HG03378 (cell line): ENCODE results near the gene IL1B.

Source experiments
- ATAC-seq: cut with Tn5 transposase; IDR thresholded peaks from one replicate; pipeline ENCODE4 v1.9.1; 2021; ENCODE audit warnings: mild to moderate bottlenecking, moderate library complexity; ENCODE audit not compliant: unreplicated experiment

Gene IL1B

DNA sequence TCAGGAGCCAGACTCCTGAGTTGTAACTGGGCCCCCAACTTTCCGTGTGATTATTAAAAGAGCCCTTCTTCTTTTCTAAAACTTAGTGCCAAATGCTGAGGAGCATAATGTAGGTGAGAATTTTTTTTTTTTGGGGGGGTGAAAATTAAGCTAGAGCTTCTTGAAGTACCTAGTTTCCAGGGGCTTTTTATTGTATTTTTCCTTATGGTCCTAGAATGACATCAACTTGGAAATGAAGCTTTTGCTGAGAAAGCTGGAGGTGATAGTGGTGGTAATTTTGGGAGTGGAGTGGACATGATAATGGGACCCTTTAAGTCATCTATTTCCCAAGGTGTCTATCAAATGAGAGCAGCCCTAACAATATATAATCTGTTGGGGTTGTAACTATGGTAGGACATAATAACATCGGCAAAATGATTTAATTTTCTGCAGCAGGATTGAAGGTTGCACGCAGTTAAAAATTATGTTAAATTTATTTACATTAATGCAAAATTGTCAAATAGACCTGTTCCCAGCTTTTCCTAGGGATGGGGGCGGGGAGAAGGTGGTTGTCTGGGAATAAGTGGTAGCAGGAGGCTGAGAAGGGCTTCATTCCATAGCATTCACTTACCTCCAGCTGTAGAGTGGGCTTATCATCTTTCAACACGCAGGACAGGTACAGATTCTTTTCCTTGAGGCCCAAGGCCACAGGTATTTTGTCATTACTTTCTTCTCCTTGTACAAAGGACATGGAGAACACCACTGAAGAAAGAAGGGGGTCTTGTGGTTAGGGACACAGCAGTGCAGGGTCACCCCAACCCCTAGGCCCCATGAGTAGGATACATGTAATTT is 5.7 kb downstream of the IL1B start:
- no peak for ATAC-seq

DNA sequence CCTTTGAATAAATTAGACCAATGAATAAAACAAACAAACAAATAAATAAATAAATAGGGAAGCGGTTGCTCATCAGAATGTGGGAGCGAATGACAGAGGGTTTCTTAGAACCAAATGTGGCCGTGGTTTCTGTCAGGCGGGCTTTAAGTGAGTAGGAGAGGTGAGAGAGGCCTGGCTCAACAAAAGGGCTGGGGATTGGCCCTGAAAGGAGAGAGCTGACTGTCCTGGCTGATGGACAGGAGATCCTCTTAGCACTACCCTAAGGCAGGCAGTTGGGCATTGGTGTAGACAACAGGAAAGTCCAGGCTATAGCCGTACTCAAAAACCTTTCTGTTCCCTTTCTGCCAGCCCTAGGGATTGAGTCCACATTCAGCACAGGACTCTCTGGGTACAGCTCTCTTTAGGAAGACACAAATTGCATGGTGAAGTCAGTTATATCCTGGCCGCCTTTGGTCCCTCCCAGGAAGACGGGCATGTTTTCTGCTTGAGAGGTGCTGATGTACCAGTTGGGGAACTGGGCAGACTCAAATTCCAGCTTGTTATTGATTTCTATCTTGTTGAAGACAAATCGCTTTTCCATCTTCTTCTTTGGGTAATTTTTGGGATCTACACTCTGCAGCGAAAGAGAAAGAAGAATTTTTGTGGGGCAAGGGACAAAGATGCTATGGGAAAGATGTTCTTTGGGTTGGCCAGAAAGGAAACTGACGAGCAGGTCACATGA is 6.5 kb downstream of the IL1B start:
- ATAC-seq, result no peak

DNA sequence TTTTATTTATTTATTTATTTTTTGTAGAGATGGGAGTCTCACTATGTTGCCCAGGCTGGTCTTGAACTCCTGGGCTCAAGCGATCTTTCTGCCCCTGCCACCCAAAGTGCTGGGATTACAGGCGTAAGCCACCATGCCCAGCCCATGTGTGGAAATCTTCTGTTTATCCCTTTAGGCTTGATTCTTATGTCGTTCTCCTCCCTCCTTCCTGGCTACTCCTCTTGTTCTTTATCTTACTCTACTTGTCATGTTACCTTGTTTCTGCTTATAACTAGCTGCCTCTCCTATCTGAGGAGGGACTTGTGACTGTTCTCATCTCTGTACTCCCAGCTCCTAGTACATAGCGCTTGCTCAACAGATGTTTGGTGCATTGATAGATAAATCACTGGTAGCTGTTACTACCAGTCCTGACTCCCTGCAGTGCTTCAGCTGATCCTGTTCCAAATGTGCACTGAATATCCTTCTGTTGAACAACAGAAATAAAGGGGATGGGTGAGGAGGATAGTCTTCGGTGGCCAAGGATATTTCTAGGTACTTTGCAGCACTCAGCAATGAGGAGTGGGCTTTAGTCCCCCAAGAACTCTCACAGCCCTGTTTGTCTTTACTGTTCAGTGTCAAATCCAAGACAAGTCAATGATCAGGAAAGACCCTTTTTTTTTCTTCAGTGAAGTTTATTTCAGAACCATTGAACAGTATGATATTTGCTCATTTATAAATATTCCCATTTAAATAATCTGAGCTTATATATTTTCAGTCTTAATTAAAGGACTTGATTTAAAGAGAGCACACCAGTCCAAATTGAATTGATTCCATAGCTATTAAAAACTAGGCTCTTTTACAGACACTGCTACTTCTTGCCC is 7.2 kb downstream of the IL1B start:
- no peak for ATAC-seq

DNA sequence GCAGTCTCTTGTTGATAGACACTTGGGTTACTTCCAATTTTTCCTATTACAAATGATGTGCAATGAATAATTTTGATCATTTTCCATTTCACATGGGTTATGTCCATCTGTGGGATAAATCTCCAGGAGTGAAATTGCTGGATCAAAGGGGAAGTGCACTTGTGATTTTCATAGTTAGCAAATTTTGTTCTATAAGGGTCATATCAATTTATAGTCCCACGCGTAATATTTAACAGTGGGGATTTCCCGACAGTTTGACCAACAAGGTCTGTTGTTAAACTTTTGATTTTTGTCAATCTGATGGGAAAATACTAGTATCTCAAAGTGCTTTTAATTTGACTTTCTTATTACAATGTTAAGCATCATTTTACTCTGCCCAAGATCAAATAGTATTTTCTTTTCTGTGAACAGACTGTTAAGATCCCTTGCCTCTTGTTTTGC is 8.3 kb downstream of the IL1B start:
- ATAC-seq, result no peak

DNA sequence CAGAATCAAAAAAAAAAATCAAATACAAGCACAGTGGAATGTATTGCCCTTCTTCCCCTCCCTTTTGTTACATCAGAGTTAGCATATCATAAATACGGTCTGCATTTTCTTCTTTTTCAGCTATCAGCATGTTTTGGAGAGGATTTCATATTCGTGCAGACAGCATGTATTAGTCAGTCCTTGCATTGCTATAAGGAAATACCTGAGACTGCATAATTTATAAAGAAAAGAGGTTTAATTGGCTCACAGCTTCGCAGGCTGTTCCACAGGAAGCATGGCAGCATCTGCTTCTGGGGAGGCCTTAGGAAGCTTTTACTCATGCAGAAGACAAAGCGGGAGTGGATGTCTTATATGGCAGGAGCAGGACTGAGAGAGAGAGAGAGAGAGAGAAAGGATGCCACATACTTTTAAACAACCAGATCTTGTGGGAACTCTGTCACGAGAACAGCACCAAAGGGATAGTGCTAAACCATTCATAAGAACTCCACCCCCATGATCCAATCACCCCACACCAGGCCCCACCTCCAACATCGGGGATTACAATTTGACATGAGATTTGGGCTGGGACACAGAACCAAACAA is 8.9 kb downstream of the IL1B start:
- no peak for ATAC-seq

DNA sequence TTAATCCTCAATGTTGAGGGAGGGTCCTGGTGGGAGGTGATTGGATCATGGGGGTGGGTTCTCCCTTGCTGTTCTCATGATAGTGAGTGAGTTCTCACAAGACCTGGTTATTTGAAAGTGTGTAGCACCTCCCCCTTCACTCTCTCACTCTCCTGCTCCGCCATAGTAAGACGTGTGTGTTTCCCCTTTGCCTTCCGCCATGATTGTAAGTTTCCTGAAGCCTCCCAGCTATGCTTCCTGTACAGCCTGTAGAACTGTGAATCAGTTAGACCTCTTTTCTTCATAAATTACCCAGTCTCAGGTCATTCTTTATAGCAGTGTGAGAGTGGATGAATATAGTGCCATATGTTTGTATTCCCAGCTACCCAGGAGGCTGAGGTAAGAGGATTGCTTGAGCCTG is 9.6 kb downstream of the IL1B start:
- ATAC-seq, result no peak

DNA sequence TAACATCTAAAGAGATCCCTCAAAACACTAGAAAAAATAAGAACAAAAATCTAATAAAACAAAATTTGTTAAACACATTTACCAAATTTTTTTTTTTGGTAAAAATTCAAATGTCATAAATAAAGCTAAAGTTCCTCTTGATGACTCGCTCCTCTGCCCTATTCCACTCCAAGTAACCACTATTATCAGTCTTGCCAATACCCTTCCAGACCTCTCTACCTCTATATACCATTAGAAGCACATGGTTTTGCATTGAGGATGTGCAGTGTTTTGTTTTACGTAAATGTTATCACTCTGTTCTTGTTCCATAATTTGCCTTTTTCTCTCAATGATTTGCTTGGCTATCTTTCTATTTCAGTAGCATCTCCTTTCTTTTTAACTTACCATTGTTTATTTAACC is 10.9 kb downstream of the IL1B start:
- ATAC-seq, result no peak

DNA sequence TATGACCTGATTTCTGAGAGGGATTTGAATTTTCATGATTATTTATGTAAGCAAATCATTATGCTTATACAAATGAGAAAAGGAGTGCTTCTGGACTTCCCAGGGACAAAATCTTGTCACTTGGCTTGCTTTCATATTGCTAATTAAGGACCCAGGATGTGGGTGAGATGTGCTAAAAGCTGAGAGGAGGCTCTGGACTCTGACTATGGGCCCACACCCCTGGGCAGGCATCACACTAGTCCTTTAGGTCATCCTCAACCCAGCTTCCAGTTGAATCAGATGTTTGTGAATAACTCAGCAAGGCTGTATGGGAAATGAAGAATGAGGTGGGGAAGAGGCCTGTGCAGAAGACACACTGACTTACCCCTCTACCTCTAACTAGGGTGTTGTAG is 11.9 kb downstream of the IL1B start:
- ATAC-seq, result no peak

DNA sequence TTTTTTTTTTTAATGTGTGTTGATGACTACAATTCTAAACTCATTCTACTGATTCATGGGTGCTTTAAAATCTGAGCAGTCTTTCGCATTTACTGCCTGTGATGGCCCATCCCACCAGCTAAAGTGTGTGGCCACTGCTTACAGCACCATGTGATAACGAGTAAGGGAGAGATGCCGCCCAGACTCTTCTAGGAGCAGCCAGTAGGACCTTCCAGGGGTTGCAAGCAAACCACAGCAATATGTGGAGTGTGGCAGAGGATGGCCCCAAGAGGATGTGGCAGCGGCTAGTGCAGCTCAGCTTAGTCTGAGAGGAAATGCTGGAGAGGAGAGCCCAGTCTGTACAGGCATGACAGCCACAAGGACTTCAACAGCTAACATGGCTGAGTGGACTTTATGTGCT is 14.9 kb downstream of the IL1B start:
- no peak for ATAC-seq

DNA sequence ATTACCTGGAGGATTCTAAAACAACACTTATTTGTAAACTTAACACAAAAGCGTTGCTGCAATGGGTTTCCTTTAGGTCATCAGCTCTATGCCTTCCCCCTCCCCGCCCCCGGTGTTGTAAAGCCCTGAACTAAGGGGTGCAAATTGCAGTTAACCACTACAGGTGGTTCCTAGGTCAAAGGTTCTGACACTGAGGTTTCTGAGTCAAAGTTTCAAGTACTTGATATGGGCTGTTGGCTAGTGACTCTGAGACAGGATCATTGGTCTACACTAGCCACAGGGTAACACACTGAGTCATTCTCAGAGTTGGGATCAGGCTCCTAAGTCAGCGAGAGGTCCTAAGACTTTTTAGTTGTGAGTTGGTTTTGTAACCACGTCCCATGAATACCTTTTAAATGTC is 15.4 kb downstream of the IL1B start:
- peak; percentile 87 for ATAC-seq

DNA sequence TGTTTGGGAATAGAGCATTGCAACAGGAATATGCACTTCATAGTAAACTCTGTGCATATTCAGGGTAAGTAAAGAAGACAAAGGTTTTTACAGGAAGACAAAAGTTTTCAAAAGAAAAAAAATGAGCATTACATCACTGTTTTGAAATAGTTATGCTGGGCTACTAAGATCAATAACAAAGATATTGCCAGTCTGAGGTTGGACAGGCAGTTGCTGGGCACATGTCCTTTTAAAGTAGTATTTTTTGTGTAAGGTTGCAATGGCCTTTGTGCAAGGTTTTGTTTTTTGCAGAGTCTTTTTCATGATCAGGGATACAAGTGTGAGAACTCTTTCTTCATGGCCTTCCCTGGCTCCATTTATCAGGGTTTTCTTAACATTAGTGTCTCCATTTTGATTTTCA is 16.2 kb downstream of the IL1B start:
- no peak for ATAC-seq

DNA sequence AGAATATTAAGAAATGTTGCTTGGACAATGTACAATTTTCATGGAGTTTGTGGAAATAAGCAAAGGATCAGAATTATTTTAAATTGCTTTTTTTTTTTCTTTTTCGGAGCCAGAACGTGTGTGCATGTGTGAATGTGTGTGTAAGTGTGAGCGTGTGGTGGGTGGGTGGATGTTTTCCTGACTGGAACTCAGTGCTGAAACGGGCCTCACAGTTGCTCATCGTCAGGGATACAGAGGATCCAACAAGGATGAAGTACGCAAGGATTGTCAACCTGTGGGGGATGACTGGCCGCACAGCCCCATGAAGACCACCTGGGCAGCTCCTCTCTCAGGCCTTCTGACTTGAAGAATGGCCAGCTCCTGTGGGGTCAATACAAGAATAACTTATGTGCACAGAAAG is 17.5 kb downstream of the IL1B start:
- ATAC-seq, result no peak

DNA sequence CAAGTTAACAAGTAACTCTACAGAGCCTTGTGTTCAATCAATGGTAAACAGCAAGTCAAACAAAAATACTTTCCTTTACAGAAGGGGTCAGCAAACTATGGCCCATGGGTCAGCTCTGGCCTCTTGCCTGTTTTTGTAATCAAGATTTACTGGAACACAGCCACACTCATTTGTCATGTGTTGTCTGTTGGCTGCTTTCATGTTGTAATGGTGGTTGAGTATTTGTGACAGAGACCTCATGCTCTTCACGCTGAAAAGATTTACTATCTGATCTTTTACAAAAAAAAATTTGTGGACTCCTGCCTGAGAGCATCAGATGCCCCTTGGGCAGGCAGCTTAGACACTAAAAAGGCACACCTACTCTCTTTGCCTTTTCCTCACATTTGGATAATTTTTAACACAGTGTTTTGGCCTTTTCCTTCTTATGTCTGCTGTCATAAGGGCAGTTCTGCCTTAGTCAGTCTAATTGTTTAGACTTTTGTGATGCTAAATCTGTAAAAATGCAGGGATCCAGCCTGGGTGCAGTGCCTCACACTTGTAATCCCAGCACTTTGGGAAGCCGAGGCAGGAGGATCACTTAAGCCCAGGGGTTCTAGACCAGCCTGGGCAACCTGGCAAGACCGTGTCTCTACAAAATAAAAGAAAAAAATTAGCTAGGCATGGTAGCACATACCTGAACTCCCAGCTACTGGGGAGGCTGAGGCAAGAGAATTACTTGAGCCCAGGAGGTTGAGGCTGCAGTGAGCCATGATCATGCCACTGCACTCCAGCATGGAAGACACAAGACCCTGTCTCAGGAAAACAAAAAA is 18.3 kb downstream of the IL1B start:
- no peak for ATAC-seq

DNA sequence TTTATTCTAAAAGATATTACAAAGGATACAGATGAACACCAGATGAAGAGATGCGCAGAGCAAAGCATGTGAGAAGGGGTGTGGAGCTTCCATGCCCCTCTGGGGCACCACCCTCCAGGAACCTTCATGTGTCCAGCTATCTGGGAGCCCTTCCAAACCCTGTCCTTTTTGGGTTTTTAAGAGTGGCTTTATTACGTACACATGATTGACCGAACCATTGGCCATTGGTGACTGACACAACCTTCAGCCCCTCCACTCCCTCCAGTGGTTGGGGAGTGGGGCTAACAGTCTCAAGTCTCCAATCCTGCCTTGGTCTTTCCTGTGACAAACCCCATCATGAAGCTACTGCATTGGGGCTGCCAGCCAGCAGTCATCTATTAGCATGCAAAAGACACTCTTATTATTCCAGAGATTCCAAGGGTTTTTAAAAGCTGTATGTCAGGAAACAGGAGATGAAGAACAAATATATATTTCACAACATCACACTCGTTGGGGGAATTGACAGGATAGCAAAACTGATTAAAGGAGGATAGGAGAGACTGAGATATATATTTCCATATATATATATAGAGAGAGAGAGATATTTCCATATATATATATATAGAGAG is 19.4 kb downstream of the IL1B start:
- ATAC-seq, result no peak

DNA sequence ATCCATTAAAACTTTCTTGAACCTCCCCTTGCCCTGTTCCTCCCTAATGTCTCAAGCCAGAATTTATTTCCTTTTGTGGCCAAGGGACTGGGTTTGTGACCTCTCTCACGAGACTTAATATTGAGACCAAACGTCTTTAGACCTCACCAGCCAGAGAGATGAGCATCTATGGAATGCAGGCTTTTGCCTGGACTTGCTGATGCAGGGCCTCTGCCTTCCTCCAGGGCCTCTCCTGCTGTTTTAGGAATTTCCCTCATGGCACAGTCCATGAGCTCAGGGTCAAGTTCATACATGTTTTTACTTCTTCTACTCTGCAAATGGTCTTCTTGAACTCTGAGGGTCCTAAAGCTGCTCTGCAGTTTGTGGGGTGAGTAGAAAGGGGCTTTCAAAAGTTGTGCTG is 22.3 kb downstream of the IL1B start:
- ATAC-seq, result no peak

DNA sequence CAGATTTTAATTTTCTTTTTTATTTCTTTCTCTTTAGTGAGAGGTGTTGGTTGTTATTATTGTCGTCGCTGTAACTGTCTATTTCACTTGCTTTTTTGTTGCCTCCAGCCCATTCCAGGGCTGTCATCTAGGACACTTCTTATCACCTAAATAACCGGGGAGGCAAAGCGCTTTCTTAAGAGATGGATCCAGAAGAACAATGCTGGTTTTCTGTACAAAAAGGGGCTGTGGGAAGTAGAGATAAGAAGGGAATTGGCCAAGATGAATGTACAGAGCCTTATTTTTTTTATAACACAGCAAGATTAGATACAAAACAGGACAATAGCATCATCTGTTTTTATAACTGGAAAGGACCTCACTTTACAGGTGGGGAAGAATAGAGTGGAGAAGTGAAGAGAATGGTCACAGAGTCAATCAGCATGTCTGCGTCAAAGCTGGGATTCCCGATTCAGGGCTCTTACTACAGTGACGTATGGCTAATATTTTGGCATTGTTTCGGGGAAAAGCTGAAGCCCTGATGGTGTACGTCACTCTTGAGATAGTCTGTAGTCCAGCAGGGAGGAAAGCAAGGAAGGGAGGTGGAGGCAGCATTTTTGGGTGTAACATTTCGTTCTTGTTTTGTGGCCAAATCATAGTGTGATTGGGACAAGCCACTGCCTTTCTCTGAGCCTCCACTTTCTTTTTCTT is 23.2 kb downstream of the IL1B start:
- ATAC-seq, result no peak

DNA sequence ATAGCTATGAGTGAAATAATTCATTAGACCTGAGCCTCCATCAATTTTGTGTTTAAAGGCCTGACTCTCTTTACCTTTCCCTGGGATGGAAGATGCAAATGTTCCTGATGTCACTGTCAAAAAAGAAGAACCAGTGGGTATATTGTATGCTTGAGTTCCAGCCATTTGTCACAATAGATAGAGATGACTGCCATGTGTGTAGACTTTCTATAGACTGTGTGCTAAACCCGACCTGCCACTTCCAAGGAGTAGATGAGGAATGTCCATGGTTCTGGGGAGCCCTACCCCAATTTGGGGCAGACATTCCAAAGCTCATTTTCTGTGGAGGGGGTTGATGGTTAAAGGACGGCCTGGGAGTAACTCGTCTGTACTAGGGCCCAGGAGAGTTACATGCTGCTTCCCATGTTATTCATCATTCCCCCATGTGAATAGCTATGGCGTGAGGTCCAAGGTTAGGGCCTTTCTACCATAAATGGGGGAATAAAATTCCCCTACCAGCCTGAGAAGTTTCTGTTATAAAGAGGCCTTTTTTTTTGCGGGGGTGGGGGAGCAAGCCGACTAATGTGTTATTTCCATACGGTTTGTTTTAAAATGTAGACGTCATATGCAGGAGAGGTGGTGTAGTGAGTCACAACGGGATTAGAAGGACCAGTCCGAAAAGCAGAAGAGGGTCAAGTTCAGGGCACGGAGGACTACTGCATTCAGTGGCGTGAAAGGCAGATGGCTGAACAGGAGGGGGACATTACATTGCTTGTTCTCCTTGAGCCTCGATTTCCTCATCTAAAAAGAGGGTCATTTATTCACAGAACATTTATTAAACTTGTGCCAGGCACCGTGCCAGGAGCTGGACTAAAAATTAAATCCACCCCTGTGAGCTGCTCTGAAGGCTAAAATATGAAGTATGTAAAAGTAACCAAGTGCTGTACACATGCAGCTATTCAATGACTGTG is 24.0 kb downstream of the IL1B start:
- ATAC-seq, result peak; percentile 45

DNA sequence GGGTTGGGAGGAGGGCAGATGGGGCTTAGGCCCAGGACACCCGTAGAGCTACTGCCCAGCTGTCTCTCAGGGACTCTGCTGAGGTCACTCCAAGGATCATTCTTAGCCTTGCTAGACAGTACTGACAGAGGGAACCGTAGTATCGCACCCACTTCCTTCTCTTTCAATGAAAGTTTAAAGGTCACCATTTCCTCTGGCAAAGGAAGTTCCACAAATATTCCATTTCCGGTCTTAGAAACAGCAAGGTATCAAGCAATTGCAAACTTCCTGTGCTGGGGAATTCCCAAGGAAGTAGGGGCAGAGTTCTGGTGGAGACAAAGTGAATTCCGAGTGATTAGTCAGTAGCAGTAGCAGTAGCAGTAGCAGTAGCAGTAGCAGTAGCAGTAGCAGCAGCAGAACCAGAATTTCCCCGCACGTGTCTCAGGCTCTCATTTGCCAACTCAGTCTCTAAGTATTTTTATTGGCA is 24.7 kb downstream of the IL1B start:
- ATAC-seq, result peak; percentile 50
